GM18519 (cell line): ENCODE results near the gene IFT43.

Experiments
- ATAC-seq: cut with Tn5 transposase; IDR thresholded peaks from one replicate; pipeline ENCODE4 v1.9.1; 2021; ENCODE audit warnings: mild to moderate bottlenecking, moderate library complexity; ENCODE audit not compliant: unreplicated experiment, low FRiP score

The IFT43 gene

GRCh38 chr14:75979648-75980565 lies 5.7 kb upstream of the IFT43 start:
- ATAC-seq = no peak

GRCh38 chr14:75980856-75981255 lies 4.7 kb upstream of the IFT43 start:
- ATAC-seq = no peak

- ATAC-seq = peak; percentile 38
These were observed 3.9 kb upstream of the IFT43 start, which contains the start of gene TGFB3 for GRCh38 chr14:75981426-75982265. TGFB3 (minus strand) TSS chr14:75981995; CDS start chr14:75980893, 1,102 bp downstream.

- ATAC-seq = no peak
These were observed 3.1 kb upstream of the IFT43 start for GRCh38 chr14:75982266-75983018.

GRCh38 chr14:75983019-75983358 lies 2.6 kb upstream of the IFT43 start:
- no peak for ATAC-seq

- no peak for ATAC-seq
These were observed 889 bp upstream of the IFT43 start for GRCh38 chr14:75984674-75985073.

- no peak for ATAC-seq
These were observed 839 bp downstream of the IFT43 start for GRCh38 chr14:75986439-75986765.

- no peak for ATAC-seq
These were observed 1.8 kb downstream of the IFT43 start for GRCh38 chr14:75987201-75987970.

GRCh38 chr14:75989134-75989533 lies 3.6 kb downstream of the IFT43 start:
- no peak for ATAC-seq

GRCh38 chr14:75990297-75990696 lies 4.7 kb downstream of the IFT43 start:
- no peak for ATAC-seq

- no peak for ATAC-seq
These were observed 6.2 kb downstream of the IFT43 start for GRCh38 chr14:75991753-75992152.

GRCh38 chr14:75993567-75994041 lies 8.0 kb downstream of the IFT43 start:
- ATAC-seq = no peak

- ATAC-seq = no peak
These were observed 9.9 kb downstream of the IFT43 start for GRCh38 chr14:75995372-75996041.

- ATAC-seq = no peak
These were observed 10.9 kb downstream of the IFT43 start for GRCh38 chr14:75996488-75996887.

- ATAC-seq = no peak
These were observed 14.1 kb downstream of the IFT43 start for GRCh38 chr14:75999511-76000190.

GRCh38 chr14:76002383-76002782 lies 16.8 kb downstream of the IFT43 start:
- ATAC-seq = no peak

- no peak for ATAC-seq
These were observed 20.7 kb downstream of the IFT43 start for GRCh38 chr14:76006253-76006652.

- ATAC-seq = no peak
These were observed 21.8 kb downstream of the IFT43 start for GRCh38 chr14:76007379-76007778.

GRCh38 chr14:76007852-76008251 lies 22.3 kb downstream of the IFT43 start:
- no peak for ATAC-seq
